ENCODE data around the gene OTUB1.

Gene OTUB1

DNA sequence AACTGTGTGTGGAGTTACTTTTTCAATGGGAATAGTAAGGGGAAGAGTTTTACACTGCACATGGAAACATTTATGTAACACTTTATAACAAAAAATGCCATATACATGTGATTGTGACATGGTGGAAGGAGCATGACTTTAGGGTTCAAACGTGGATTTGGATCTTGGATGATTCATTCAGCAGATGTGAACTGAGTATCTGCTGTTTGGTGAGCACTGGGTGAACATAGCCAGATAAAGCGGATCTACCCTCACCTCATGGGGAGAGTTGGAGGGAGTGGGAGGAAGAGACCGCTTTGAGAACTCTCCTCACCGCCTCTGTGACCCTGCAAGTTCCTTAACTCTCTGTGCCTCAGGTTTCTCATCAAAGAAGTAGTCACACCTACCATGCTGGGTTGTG lies 44.3 kb upstream of the OTUB1 start:
- Histone ChIP-seq H3K4me2 (ENCODE audit: low read depth, low read length) (no peak overlapping the region), H3K36me3 (replicated peaks; ENCODE audit: insufficient read depth, low read length) (no peaks in the 10 kb centered on the region), H3K4me3 (ENCODE audit: low read length) (no peak overlapping the region), H3K27me3 (replicated peaks; ENCODE audit: insufficient read depth, low read length) (no peaks in the 10 kb centered on the region), H3K9me3 (replicated peaks; ENCODE audit: insufficient read depth, low read length) (no peaks in the 10 kb centered on the region), H3K27ac (ENCODE audit: low read length) (no peak overlapping the region), H3F3A (ENCODE audit: insufficient read depth, low read length) (peaks cover 11% of the 10 kb centered on the region; the same call in 1 of the 2 replicates), H4K20me1 (ENCODE audit: insufficient read depth, low read length) (no peaks in the 10 kb centered on the region), H3K79me2 (ENCODE audit: low read length) (peaks cover 65% of the 10 kb centered on the region), H3K4me1 (ENCODE audit: low read length) (0 out of 2 replicates have a peak, but pooled peaks cover 7% of the 10 kb centered on the region), H3K9me2 (replicated peaks; ENCODE audit: insufficient read depth, low read length) (no peaks in the 10 kb centered on the region), H2AFZ (ENCODE audit: low read length) (no peak overlapping the region), H3K9ac (ENCODE audit: low read length) (no peak overlapping the region)
- no peak for DNase-seq
- no peak for TF ChIP-seq EZH2 (optimal IDR thresholded peaks at IDR 0.05; ENCODE audit: low read depth, low read length)
- TF ChIP-seq, protein P1, sequence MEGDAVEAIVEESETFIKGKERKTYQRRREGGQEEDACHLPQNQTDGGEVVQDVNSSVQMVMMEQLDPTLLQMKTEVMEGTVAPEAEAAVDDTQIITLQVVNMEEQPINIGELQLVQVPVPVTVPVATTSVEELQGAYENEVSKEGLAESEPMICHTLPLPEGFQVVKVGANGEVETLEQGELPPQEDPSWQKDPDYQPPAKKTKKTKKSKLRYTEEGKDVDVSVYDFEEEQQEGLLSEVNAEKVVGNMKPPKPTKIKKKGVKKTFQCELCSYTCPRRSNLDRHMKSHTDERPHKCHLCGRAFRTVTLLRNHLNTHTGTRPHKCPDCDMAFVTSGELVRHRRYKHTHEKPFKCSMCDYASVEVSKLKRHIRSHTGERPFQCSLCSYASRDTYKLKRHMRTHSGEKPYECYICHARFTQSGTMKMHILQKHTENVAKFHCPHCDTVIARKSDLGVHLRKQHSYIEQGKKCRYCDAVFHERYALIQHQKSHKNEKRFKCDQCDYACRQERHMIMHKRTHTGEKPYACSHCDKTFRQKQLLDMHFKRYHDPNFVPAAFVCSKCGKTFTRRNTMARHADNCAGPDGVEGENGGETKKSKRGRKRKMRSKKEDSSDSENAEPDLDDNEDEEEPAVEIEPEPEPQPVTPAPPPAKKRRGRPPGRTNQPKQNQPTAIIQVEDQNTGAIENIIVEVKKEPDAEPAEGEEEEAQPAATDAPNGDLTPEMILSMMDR (IDR thresholded peaks at IDR 0.05; ENCODE audit: low read length): no peak
- TF ChIP-seq EZH2phosphoT487 (IDR thresholded peaks at IDR 0.05; ENCODE audit: low read length): no peak

DNA sequence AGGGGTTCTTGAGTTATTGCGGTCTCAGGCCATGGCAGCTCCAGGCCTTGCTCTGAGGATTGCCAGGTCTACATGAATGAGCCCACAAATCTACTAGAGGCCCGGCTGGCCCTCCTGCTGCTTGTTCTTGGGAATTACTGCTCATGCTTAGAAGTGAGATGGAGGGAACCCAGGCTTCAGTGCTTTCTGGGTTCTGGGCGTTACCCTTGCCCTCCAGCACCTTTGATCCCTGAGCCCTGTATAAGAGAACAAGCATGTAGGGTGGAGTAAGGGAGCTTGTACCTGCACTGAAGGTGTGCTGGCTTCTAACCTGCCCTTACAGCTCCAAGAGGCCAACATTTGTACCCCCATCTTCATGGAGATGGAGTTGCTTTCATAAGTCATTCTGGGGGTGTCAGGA lies 43.4 kb upstream of the OTUB1 start:
- Histone ChIP-seq H3K4me2 (ENCODE audit: low read depth, low read length) (no peak overlapping the region), H3K9me2 (replicated peaks; ENCODE audit: insufficient read depth, low read length) (no peaks in the 10 kb centered on the region), H3K4me3 (ENCODE audit: low read length) (no peak overlapping the region), H3K27ac (ENCODE audit: low read length) (no peak overlapping the region), H3F3A (ENCODE audit: insufficient read depth, low read length) (peaks cover 11% of the 10 kb centered on the region; the same call in 1 of the 2 replicates), H3K27me3 (replicated peaks; ENCODE audit: insufficient read depth, low read length) (no peaks in the 10 kb centered on the region), H3K9me3 (replicated peaks; ENCODE audit: insufficient read depth, low read length) (no peaks in the 10 kb centered on the region), H4K20me1 (ENCODE audit: insufficient read depth, low read length) (no peaks in the 10 kb centered on the region), H3K4me1 (ENCODE audit: low read length) (0 out of 2 replicates have a peak, but pooled peaks cover 6% of the 10 kb centered on the region), H3K79me2 (ENCODE audit: low read length) (peaks cover 65% of the 10 kb centered on the region), H3K36me3 (replicated peaks; ENCODE audit: insufficient read depth, low read length) (no peaks in the 10 kb centered on the region), H2AFZ (ENCODE audit: low read length) (no peak overlapping the region), H3K9ac (ENCODE audit: low read length) (no peak overlapping the region)
- DNase-seq: no peak
- TF ChIP-seq EZH2phosphoT487 (IDR thresholded peaks at IDR 0.05; ENCODE audit: low read length): no peak
- TF ChIP-seq, protein P1 (IDR thresholded peaks at IDR 0.05; ENCODE audit: low read length): no peak
- TF ChIP-seq EZH2 (optimal IDR thresholded peaks at IDR 0.05; ENCODE audit: low read depth, low read length): no peak

DNA sequence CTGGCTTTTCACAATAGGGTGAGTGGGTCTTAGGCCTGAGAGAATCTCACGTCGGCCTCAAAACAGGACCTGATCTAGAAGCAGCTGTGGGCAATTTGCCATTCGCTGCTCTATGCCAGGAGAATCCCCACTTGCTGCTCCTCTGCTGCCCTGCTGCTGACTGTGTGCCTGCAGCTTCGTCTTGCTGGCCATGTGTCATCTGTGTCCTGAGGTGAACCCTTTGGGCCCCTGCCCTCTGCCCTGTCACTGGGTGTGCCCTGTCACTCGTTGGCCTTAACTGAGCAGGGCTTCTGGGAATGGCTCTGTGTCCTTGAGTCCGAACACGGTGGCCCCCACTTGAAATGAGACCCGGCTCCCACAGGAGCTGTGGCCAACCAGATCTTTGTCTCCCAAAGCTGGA lies 41.3 kb upstream of the OTUB1 start:
- H3F3A ChIP-seq (ENCODE audit: insufficient read depth, low read length): peaks cover 5% of the 10 kb centered on the region; the same call in 1 of the 2 replicates
- no peaks in the 10 kb centered on the region for H4K20me1 ChIP-seq (ENCODE audit: insufficient read depth, low read length)
- TF ChIP-seq, protein P1 (IDR thresholded peaks at IDR 0.05; ENCODE audit: low read length): no peak
- no peak for TF ChIP-seq EZH2 (optimal IDR thresholded peaks at IDR 0.05; ENCODE audit: low read depth, low read length)
- no peak for TF ChIP-seq EZH2phosphoT487 (IDR thresholded peaks at IDR 0.05; ENCODE audit: low read length)
- H3K4me2 ChIP-seq (ENCODE audit: low read depth, low read length): no peak overlapping the region
- no peak overlapping the region for H2AFZ ChIP-seq (ENCODE audit: low read length)
- H3K9ac ChIP-seq (ENCODE audit: low read length): no peak overlapping the region
- no peaks in the 10 kb centered on the region for H3K4me1 ChIP-seq (ENCODE audit: low read length)
- H3K36me3 ChIP-seq (replicated peaks; ENCODE audit: insufficient read depth, low read length): no peaks in the 10 kb centered on the region
- no peak overlapping the region for H3K4me3 ChIP-seq (ENCODE audit: low read length)
- H3K9me2 ChIP-seq (replicated peaks; ENCODE audit: insufficient read depth, low read length): no peaks in the 10 kb centered on the region
- H3K27me3 ChIP-seq (replicated peaks; ENCODE audit: insufficient read depth, low read length): no peaks in the 10 kb centered on the region
- no peak for DNase-seq
- no peak overlapping the region for H3K27ac ChIP-seq (ENCODE audit: low read length)
- no peaks in the 10 kb centered on the region for H3K9me3 ChIP-seq (replicated peaks; ENCODE audit: insufficient read depth, low read length)
- H3K79me2 ChIP-seq (ENCODE audit: low read length): peaks cover 54% of the 10 kb centered on the region
